SK-N-SH treated with all-trans-retinoic acid at 6 μM for 48 hours (cell line): Measurements from ENCODE around the gene ATXN3L.

ENCODE experiments used
- ARNTL ChIP-seq: fragments of 450-650 bp; formaldehyde crosslinking; IDR thresholded peaks from 2 replicates; pipeline ENCODE4 v1.5.0; 2020; ENCODE audit warnings: low read depth, mild to moderate bottlenecking, moderate library complexity, borderline replicate concordance
- ESRRG ChIP-seq: fragments of 250-450 bp; sonication (Bioruptor Pico); IDR thresholded peaks from 2 replicates; pipeline ENCODE4 v1.6.1; 2021; ENCODE audit warnings: mild to moderate bottlenecking
- ISL1 ChIP-seq: fragments of 250-450 bp; sonication (Bioruptor Pico); IDR thresholded peaks from 2 replicates; pipeline ENCODE4 v2.1.2; 2022; ENCODE audit warnings: mild to moderate bottlenecking, moderate library complexity
- RARB ChIP-seq: fragments of 250-450 bp; sonication (Bioruptor Pico); IDR thresholded peaks from 2 replicates; pipeline ENCODE4 v1.8.0; 2021; ENCODE audit warnings: mild to moderate bottlenecking, moderate library complexity
- SNAI2 ChIP-seq: fragments of 250-450 bp; sonication (Bioruptor Pico); IDR thresholded peaks from 2 replicates; pipeline ENCODE4 v1.5.0; 2020; ENCODE audit warnings: mild to moderate bottlenecking, moderate library complexity
- ZFP3 ChIP-seq: fragments of 250-450 bp; sonication (Bioruptor Pico); IDR thresholded peaks from 2 replicates; pipeline ENCODE4 v1.5.0; 2020; ENCODE audit warnings: mild to moderate bottlenecking, moderate library complexity
- ZFP30 ChIP-seq: fragments of 450-650 bp; formaldehyde crosslinking; IDR thresholded peaks from 2 replicates; pipeline ENCODE4 v1.5.0; 2022; ENCODE audit warnings: mild to moderate bottlenecking, moderate library complexity
- ZNF70 ChIP-seq: fragments of 450-650 bp; formaldehyde crosslinking; IDR thresholded peaks from 2 replicates; pipeline ENCODE4 v1.5.0; 2020; ENCODE audit warnings: mild to moderate bottlenecking, moderate library complexity
- TF ChIP-seq, protein P1 (sequence below): fragments of 250-450 bp; sonication (Bioruptor Pico); IDR thresholded peaks from 2 replicates; pipeline ENCODE4 v1.5.0; 2020; ENCODE audit warnings: mild to moderate bottlenecking, moderate library complexity
- TF ChIP-seq, protein P2 (sequence below): fragments of 250-450 bp; sonication (Bioruptor Pico); IDR thresholded peaks from 2 replicates; pipeline ENCODE4 v1.5.1; 2020; ENCODE audit warnings: low read depth, mild to moderate bottlenecking, moderate library complexity
- TF ChIP-seq, protein P3 (sequence below): fragments of 250-450 bp; sonication (Bioruptor Pico); IDR thresholded peaks from 2 replicates; pipeline ENCODE4 v1.5.1; 2021; ENCODE audit warnings: mild to moderate bottlenecking, moderate library complexity
- TF ChIP-seq, protein P4 (sequence below): fragments of 250-450 bp; sonication (Bioruptor Pico); IDR thresholded peaks from 2 replicates; pipeline ENCODE4 v1.8.0; 2021; ENCODE audit warnings: low read depth, mild to moderate bottlenecking, moderate library complexity, borderline replicate concordance

DNA sequence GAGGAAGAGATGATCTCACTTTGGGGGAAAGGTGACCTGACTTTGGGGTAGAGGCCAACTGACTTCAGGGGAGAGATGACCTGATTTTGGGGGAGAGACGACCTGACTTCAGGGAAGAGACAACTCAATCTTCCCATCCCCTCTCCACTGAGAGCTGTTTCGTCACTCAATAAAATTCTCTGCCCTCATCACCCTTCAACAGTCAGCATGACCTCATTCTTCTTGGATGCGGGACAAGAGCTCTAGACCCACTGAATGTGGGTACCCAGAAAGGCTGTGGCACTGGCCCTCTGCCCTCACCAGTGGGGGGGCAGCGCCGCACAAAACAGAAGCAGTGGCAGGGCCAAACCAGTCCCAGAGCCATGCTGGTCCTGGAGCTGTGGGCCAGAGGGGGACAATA lies 34.6 kb downstream of the ATXN3L start:
- no peak for TF ChIP-seq ESRRG (CRISPR knock-in tag)
- TF ChIP-seq, protein P1, sequence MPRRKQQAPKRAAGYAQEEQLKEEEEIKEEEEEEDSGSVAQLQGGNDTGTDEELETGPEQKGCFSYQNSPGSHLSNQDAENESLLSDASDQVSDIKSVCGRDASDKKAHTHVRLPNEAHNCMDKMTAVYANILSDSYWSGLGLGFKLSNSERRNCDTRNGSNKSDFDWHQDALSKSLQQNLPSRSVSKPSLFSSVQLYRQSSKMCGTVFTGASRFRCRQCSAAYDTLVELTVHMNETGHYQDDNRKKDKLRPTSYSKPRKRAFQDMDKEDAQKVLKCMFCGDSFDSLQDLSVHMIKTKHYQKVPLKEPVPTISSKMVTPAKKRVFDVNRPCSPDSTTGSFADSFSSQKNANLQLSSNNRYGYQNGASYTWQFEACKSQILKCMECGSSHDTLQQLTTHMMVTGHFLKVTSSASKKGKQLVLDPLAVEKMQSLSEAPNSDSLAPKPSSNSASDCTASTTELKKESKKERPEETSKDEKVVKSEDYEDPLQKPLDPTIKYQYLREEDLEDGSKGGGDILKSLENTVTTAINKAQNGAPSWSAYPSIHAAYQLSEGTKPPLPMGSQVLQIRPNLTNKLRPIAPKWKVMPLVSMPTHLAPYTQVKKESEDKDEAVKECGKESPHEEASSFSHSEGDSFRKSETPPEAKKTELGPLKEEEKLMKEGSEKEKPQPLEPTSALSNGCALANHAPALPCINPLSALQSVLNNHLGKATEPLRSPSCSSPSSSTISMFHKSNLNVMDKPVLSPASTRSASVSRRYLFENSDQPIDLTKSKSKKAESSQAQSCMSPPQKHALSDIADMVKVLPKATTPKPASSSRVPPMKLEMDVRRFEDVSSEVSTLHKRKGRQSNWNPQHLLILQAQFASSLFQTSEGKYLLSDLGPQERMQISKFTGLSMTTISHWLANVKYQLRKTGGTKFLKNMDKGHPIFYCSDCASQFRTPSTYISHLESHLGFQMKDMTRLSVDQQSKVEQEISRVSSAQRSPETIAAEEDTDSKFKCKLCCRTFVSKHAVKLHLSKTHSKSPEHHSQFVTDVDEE (CRISPR knock-in tag) = no peak
- no peak for TF ChIP-seq ZFP3 (CRISPR knock-in tag)
- TF ChIP-seq RARB = no peak
- TF ChIP-seq, protein P2, sequence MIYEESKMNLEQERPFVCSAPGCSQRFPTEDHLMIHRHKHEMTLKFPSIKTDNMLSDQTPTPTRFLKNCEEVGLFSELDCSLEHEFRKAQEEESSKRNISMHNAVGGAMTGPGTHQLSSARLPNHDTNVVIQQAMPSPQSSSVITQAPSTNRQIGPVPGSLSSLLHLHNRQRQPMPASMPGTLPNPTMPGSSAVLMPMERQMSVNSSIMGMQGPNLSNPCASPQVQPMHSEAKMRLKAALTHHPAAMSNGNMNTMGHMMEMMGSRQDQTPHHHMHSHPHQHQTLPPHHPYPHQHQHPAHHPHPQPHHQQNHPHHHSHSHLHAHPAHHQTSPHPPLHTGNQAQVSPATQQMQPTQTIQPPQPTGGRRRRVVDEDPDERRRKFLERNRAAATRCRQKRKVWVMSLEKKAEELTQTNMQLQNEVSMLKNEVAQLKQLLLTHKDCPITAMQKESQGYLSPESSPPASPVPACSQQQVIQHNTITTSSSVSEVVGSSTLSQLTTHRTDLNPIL (CRISPR knock-in tag) = no peak
- TF ChIP-seq, protein P3, sequence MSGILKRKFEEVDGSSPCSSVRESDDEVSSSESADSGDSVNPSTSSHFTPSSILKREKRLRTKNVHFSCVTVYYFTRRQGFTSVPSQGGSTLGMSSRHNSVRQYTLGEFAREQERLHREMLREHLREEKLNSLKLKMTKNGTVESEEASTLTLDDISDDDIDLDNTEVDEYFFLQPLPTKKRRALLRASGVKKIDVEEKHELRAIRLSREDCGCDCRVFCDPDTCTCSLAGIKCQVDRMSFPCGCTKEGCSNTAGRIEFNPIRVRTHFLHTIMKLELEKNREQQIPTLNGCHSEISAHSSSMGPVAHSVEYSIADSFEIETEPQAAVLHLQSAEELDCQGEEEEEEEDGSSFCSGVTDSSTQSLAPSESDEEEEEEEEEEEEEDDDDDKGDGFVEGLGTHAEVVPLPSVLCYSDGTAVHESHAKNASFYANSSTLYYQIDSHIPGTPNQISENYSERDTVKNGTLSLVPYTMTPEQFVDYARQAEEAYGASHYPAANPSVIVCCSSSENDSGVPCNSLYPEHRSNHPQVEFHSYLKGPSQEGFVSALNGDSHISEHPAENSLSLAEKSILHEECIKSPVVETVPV (CRISPR knock-in tag) = no peak
- TF ChIP-seq, protein P4, sequence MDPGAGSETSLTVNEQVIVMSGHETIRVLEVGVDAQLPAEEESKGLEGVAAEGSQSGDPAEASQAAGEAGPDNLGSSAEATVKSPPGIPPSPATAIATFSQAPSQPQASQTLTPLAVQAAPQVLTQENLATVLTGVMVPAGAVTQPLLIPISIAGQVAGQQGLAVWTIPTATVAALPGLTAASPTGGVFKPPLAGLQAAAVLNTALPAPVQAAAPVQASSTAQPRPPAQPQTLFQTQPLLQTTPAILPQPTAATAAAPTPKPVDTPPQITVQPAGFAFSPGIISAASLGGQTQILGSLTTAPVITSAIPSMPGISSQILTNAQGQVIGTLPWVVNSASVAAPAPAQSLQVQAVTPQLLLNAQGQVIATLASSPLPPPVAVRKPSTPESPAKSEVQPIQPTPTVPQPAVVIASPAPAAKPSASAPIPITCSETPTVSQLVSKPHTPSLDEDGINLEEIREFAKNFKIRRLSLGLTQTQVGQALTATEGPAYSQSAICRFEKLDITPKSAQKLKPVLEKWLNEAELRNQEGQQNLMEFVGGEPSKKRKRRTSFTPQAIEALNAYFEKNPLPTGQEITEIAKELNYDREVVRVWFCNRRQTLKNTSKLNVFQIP = no peak
- no peak for TF ChIP-seq ZNF70 (CRISPR knock-in tag)
- no peak for TF ChIP-seq ISL1 (CRISPR knock-in tag)
- no peak for TF ChIP-seq ARNTL (CRISPR knock-in tag)
- TF ChIP-seq ZFP30 = no peak
- no peak for TF ChIP-seq SNAI2
